ENCODE results near the gene DDX31.
A peak's percentile ranks its signal among the peaks of the same experiment; 100 is the strongest.

Gene DDX31

DNA sequence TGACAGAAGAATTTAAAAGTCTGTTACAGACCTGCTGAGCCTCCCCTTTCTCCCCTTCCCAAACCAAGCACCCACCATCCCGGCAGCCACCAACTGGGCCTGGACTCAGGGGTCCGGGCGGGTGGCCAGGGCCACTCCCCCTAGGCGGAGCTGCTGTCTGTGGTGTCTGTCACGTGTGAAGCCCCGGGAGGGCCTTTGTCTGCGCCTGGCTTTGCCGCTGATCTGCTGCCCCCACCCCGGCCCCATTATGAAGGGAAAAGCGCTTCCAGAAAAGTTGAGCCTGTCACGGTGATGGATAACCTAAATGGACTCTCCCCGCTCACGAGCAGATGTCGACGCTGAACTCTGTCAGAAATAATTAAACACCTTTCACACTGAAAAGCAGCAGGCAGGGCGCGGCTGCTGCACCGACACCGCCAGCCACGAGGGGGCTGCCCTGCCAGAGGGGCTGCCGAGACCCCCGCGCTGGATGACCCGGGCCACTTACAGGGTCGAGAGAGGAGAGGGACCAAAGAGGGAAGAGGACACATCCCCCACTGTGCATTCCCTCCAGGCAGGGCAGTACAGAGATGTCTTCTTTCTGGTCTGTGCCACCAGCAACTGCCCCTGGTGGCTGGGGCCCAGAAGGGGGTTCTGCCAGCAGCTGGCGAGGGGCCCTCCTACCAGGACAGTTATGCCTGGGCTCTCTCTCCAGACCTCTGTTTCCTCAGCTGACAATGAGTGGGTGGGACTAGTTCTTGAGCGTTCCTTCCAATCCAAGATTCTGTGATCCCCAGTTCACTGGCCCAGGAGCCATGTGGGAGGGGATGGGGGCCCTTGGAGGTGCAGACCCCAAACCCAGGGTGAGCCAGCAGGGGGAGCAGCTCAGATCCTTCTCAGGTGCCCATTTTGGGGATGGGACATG is 123.4 kb downstream of the DDX31 start:
- TF ChIP-seq, protein P1, sequence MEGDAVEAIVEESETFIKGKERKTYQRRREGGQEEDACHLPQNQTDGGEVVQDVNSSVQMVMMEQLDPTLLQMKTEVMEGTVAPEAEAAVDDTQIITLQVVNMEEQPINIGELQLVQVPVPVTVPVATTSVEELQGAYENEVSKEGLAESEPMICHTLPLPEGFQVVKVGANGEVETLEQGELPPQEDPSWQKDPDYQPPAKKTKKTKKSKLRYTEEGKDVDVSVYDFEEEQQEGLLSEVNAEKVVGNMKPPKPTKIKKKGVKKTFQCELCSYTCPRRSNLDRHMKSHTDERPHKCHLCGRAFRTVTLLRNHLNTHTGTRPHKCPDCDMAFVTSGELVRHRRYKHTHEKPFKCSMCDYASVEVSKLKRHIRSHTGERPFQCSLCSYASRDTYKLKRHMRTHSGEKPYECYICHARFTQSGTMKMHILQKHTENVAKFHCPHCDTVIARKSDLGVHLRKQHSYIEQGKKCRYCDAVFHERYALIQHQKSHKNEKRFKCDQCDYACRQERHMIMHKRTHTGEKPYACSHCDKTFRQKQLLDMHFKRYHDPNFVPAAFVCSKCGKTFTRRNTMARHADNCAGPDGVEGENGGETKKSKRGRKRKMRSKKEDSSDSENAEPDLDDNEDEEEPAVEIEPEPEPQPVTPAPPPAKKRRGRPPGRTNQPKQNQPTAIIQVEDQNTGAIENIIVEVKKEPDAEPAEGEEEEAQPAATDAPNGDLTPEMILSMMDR (conservative IDR thresholded peaks at IDR 0.05; ENCODE audit: low read depth) = peak; percentile 27; the same call in 1 of the 2 replicates
- ChIA-PET POLR2A (ENCODE audit: low non-redundant PET) (no interaction called here), CTCF (interaction anchor here (0.5 to 1.3 kb wide), 3 partner anchors 34 to 66 kb away, joined by 4 to 6 read pairs (median 5); no protein-coding TSS in a partner anchor)
- DNase-seq (ENCODE audit: low spot score) = peak; percentile 36
- H3K27ac ChIP-seq = no peak overlapping the region

DNA sequence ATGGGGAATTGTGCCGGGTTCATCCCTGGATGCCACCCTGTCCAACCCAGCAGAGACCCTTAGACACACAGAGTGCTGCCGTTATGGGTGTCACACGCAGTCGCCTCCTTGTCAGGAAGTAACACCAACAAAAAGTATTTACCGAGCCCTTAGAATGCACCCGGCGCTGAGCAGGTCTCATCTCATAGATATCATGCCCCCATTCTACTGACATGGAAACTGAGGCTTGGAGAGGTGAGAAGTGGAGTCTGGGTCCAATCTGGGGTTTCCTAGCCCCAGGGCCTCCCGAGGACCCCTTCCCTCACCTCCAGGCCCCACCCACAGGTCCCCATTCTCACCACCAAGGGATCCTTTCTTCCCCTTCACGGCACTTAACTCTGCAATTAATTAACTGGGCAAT is 124.2 kb downstream of the DDX31 start:
- TF ChIP-seq, protein P1 (conservative IDR thresholded peaks at IDR 0.05; ENCODE audit: low read depth) = no peak
- DNase-seq (ENCODE audit: low spot score) = no peak
- H3K27ac ChIP-seq = no peak overlapping the region
- POLR2A ChIA-PET (ENCODE audit: low non-redundant PET) = no interaction called here
- CTCF ChIA-PET = no interaction called here

DNA sequence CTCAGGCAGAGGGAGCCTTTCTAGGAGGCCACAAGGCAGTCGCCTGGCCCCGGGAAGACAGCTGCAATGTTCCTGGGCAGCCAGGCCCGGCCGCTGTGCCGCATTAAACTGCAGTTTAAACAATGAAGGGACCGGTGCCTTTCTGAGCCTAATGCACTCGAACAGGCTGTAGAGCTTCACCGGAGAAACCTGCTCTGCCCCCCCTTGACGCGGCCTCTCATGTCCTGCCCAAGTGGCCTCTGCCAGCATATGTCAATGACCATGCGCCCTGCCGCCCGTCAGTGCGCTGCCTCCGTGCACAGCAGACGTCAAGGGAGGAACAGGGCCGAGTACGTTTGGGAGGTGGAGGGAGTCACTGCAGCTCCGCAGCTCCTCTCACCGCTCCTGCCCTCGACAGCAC is 125.8 kb downstream of the DDX31 start:
- CTCF ChIA-PET = interaction anchor here (0.9 kb wide), 1 partner anchor 37 kb away, joined by 3 read pairs; no protein-coding TSS in a partner anchor
- POLR2A ChIA-PET (ENCODE audit: low non-redundant PET) = no interaction called here
- TF ChIP-seq, protein P1 (conservative IDR thresholded peaks at IDR 0.05; ENCODE audit: low read depth) = no peak
- no peak overlapping the region for H3K27ac ChIP-seq
- no peak for DNase-seq (ENCODE audit: low spot score)

DNA sequence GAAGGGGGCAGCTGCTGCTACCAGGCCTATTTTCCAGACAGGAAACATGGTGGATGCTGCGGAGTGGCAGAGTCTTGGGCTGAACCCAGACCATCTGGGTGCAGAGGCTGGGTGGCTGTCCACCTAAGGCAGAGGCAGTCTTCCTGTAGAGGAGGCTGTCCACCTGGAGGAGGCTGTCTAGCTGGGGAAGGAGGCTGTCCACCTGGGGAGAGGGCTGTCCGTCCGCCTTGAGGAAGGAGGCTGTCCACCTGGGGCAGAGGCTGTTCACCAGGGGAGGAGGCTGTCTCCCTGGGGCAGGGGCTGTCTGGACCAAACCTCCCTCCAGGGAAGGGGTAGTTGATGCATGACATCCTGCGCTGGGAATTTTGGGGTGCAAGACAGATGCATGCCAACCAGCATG is 126.5 kb downstream of the DDX31 start:
- TF ChIP-seq, protein P1 (conservative IDR thresholded peaks at IDR 0.05; ENCODE audit: low read depth) = no peak
- CTCF ChIA-PET = no interaction called here

More for the DNA sequence above, 126.5 kb downstream of the DDX31 start:
- POLR2A ChIA-PET (ENCODE audit: low non-redundant PET) = no interaction called here
- no peak for DNase-seq (ENCODE audit: low spot score)
- no peak overlapping the region for H3K27ac ChIP-seq
